NOMO-1 treated with DMSO at 0.1 percent for 48 hours (cell line): ENCODE data around the gene PRXL2A.
"Not testable (repeated sequence)": the region's sequence is repeated elsewhere in the genome, so short reads cannot be mapped to it uniquely, and the experiment has no call there.

ENCODE experiments used
- DNase-seq: peaks from one replicate; lab custom pipeline; 2025; ENCODE audit not compliant: unreplicated experiment; lab: John Stamatoyannopoulos, UW

PRXL2A gene

DNA sequence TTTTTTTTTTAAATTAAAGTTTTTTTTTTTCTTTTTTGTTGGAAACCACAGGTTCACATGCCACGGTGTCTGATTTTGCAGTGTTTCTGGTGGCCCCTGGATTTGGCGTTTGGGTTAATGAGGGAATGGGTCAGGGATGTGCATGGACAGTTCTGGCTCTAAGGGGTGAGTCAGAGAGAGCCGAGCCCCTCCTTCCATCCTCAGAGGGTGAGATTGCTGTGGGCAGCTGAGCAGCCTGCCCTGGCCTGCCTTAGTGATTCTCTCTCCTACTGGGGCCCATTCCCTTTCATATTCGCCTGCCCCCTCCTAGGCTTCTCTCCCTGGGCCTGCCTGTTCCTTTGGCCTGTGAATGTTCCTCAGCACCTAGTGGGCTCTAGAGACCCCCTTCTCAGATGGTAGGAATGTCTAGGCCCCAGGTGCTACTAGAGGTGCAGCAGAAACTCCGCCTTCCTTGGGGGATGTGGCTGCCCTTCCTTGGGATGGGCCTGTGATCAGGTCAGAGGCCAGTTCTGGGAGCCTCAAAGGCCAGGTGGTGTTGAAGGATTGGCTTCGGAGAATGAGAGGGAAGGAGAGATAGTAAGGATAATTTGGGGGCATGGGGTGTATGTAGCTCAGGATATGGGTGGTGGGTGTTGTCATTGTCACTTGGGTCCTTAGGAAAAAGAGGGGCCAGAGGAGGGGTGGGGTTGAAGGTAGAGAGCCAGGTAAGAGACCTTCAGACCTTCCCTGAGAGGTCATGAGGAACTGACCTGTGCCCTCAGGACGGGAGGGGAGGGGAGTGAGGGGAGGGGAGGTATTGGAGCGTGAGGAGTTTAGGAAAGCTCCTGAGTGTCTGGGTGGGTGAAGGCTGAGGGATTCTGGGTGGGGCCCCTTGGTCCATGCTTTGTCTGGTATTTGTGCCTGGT lies 65.6 kb downstream of the PRXL2A start:
- no peak for DNase-seq

DNA sequence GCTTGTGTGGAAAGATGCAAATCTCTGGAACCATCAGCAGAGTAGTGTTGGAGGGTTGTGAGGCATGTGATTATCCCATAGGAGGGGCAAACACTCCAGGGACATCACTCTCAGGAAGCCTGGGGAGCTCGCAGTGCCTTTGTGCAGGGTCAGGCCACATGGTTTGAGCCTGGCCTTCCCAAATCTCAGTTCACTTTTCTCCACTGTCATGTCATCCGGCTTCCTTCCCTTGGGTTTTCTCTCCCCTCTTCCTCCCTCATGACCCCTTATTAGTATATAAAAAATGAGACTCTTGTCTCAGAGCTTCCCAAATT lies 66.2 kb downstream of the PRXL2A start:
- DNase-seq = no peak

DNA sequence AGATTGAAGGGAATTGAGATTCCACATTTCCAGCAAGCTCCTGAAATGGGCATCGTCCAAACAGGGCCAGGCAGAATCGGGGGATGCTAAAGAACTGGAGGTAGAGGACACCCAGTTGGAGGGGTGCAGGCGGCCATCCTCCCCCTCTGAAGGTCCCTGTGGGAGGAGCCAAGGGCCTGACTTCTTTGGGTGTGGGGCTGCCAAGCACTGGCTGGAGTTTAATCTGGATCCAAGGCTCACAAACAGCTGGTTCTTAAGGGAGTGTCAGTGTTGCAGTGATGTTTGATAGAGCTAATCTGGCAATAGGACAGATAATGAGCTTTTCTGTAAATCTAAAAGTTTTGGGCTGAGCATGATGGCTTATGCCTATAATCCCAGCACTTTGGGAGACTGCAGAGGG lies 66.6 kb downstream of the PRXL2A start:
- DNase-seq = no peak

DNA sequence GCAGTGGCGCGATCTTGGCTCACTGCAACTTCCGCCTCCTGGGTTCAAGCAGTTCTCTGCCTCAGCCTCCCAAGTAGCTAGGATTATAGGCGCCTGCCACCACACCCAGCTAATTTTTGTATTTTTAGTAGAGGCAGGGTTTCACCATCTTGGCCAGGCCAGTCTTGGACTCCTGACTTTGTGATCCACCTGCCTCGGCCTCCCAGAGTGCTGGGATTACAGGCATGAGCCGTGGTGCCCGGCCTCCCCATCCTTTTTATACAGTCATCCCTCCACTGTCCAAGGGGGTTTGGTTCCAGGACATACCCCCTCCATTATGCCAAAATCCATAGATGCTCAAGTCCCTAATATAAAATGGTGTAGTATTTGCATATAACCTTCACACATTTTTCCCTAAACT lies 67.3 kb downstream of the PRXL2A start:
- DNase-seq = not testable (repeated sequence)

DNA sequence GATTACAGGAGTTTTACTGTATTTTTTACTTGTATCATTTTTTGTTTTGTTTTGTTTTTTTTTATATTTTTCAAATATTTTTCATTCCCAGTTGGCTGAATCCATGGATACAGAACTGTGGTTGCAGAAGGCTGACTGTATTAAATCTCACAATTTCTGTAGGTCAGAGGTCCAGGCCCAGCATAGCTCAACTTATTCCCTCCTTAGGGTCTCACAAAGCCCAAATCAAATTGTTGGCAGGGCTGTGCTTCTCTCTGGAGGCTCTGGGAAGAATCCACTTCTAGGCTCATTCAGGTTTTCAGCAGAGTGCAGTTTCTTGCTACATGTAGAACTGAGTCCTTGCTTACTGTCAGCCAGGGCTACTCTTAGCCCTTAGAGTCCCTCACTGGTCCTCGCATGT lies 68.3 kb downstream of the PRXL2A start:
- DNase-seq = no peak

DNA sequence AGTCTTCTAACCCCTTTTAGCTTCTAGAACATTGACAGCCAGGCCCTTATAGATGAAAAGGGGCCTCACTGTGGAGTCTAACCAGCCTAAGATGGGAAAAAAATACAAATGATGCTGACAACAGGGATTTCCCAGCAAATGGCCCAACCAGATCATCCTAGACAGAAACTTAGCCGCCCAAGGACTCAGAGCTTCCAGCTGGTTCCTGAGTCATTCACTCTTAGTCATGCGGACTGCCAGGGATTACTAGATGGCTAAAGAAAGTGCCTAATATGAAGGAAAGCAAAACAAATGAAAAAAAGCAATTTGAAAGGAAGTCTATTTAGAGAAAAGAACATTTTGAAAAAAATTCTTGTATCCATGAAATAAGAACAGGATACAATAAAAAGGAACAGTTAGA lies 69.5 kb downstream of the PRXL2A start:
- DNase-seq = no peak

DNA sequence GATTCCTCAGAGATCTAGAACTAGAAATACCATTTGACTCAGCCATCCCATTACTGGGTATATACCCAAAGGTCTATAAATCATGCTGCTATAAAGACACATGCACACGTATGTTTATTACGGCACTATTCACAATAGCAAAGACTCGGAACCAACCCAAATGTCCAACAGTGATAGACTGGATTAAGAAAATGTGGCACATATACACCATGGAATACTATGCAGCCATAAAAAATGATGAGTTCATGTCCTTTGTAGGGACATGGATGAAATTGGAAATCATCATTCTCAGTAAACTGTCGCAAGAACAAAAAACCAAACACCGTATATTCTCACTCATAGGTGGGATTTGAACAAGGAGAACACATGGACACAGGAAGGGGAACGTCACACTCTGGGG lies 72.0 kb downstream of the PRXL2A start:
- not testable (repeated sequence) for DNase-seq

DNA sequence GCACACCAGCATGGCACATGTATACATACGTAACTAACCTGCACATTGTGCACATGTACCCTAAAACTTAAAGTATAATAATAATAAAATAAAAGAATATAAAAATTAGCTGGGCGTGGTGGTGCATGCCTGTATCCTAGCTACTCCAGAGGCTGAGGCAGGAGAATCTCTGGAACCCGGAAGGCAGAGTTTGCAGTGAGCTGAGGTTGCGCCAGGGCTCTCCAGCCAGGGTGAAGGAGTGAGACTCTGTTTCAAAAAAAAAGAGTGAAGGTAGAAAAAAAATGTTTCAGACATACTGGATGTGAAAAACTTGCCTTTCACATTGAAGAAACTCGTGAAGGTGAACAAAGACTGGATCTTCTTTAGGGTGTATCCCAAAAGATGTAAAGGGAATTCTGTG lies 72.5 kb downstream of the PRXL2A start:
- DNase-seq = no peak

DNA sequence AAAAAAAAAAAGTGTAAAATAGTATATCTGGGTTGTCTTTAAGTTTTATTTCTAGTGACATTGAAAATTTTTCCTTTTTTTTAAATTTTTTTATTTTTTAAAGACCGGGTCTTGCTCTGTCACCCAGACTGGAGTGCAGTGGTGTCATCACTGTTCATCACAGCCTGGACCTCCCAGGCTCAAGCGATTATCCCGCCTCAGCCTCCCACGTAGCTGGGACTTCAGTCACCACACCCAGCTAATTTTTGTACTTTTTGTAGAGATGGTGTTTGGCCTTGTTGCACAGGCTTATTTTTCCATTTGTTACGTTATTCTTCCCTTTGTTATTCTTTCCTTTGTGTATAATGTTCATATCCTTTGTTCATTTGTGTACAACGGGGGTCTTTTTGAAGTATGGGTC lies 75.9 kb downstream of the PRXL2A start:
- no peak for DNase-seq

DNA sequence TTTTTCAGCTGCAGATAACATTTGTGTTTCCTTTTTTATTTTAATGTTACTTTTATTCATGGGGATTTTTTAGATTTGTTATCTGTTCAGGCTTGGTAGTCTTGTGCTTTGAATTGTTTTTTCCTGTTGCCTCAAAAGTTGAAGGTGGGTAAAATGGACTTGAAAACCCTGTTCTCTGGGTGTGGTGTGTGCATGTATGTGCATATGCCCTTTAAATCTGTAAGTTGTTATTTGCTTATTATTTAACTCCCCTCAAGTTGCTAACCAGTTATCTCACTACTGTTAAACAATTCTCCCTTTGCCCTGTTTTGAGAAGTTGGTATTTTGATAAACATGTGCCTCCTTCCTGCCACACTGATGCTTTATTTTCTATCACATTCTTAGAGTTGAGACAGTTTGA lies 76.3 kb downstream of the PRXL2A start:
- DNase-seq = no peak

DNA sequence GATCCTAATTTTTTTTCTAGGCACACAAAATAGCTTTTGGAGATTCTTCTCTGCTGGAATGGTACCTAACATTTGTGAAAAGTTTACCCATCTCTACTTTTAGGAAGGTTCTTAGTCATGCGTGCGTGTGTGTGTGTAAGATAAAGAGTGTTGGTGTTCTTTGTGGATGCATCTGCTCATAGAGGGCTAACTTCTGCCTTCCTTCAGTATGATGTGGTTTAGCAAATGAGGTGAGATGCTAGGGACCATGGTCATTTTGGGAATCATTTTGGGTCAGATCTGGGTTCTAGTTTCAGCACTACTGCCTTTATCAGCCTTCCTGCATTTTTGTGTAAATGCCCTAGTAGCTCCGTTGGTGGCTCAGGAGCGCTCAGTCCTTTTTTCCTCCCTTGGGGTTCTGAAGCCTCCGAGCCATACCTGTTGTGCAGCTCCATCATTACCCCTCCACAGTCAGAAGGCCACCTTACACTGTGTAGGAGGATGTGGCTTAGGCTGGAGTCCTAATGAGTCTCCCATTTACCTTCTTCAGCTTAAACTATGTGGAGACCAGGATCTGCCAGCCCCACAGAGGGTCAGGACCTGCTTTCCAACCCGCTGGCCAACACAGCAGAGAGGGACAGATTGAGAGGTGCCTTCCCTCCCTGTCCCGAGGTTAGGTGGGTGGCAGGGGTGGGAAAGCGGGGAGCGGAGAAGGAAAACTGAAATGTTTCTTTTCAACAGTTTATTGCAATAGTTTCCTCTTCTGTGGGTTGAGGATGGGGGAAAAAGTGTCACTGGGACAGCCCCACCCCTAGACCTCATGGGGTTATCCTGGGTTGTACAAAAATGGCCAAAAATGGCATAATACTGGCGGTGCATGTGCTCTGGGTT lies 77.0 kb downstream of the PRXL2A start:
- DNase-seq = no peak

DNA sequence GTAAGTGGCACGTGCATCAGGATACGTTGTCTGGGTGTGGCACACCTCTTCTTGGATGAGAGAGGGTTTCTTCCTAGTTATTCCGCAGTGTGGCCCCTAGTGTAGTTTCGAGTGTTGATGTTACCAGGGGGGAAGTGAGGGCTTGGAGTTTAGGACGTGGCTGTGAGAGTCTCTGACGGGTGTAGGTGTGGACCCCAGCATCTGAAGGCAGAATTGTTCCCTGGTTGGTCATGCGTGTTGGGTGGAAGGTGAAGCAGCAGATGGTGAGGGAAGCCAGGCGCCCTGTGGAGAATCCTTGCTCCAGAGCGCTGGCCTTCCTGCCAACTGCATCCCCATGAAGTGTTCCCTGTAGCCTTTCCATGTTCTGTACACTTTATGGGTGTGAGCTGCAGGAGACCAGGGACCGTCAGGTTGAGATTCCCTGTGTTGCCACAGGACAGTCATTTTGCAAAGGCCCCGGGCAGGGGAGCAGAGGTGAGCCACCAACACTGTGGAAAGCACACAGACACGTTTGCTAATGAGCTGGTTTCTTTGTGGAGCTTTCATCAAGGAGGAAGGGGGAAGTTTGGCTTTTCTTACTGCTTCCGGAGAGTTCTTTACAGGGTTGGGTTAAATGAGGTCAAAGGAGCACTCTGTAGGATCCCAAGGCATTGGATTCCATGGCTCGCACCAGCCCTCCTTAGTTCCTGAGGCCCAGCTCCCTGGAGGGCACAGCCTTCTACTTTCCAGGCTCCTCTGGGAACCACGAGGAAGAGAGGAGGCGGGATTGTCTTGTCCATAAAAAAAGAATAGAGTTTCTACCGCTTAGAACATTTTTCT lies 77.8 kb downstream of the PRXL2A start:
- peak; percentile 60 for DNase-seq
